Tibial nerve (tissue), 4 donors: ENCODE results near the gene RIN2. TPM values are rescaled to one million over a fixed set of nuclear protein-coding genes. Genes with fewer than 3 reads are reported as not detected.

ENCODE experiments used
- DNase-seq, 2 donors: peaks; one replicate each; pipeline ENCODE4 v3.0.0-alpha.2; 2019; ENCODE audit warnings: low spot score in 2 of 2
- H3K27ac ChIP-seq, 4 donors: fragments of 200-600 bp; sonication (generic) in 3 of 4; one replicate each; pipeline ENCODE4 v1.5.1; 2017 to 2019; ENCODE audit warnings: mild to moderate bottlenecking in 1 of 4
- H3K27me3 ChIP-seq, 2 donors: fragments of 200-600 bp; sonication (generic) in 1 of 2; one replicate each; pipeline versions ENCODE4 v1.5.1 to v1.6.0; 2017 to 2019
- H3K36me3 ChIP-seq, 3 donors: fragments of 200-600 bp; sonication (generic); one replicate each; pipeline ENCODE4 v1.5.1; 2018 to 2019
- H3K4me1 ChIP-seq, 4 donors: fragments of 200-600 bp; sonication (generic) in 3 of 4; one replicate each; pipeline ENCODE4 v1.5.1; 2017 to 2019
- H3K4me3 ChIP-seq, 4 donors: fragments of 200-600 bp; sonication (generic) in 3 of 4; one replicate each; pipeline ENCODE4 v1.5.1; 2017 to 2019; ENCODE audit warnings: mild to moderate bottlenecking in 1 of 4, moderate library complexity in 1 of 4
- H3K9me3 ChIP-seq, 4 donors: fragments of 200-600 bp; sonication (generic) in 3 of 4; one replicate each; pipeline ENCODE4 v1.5.1; 2017 to 2019
- CTCF ChIP-seq, 5 experiments: fragments of 200-600 bp in 3 of 5; fragments of 450-650 bp in 2 of 5; sonication (generic) in 3 of 5; IDR thresholded peaks; one replicate each; pipeline ENCODE4 v1.5.1; 2016 to 2019; ENCODE audit warnings: antibody characterized with exemption in 5 of 5, mild to moderate bottlenecking in 3 of 5, moderate library complexity in 2 of 5
- EP300 ChIP-seq, 2 donors: sonication (generic); formaldehyde crosslinking; IDR thresholded peaks; one replicate each; pipeline ENCODE4 v1.6.1; 2017; ENCODE audit warnings: antibody characterized with exemption in 2 of 2, mild to moderate bottlenecking in 1 of 2
- POLR2A ChIP-seq, 2 donors: fragments of 450-650 bp; IDR thresholded peaks; one replicate each; pipeline ENCODE4 v1.6.1; 2017; ENCODE audit warnings: antibody characterized with exemption in 2 of 2, mild to moderate bottlenecking in 2 of 2, moderate library complexity in 2 of 2
- WGBS, 2 donors: methylation state at CpG; one replicate each; pipeline ENCODE4 v1.1.5; 2018; 5-methylcytosine and 5-hydroxymethylcytosine counted together
- total RNA-seq, 4 donors: library from RNA; depleted of rRNA; stranded (reverse); fragments of >200 nt; gene quantifications; one replicate each; pipeline ENCODE4 v1.1.0, GENCODE V29; 2016

RIN2 gene
- total RNA-seq, 4 donors from 2014 or later: 65.1 to 91.5 (median 69.9) TPM

GRCh38 chr20:19737025-19737424, 21.0 kb upstream of the RIN2 start:
- 61 to 66% methylated on average over 4 of the region's 4 CpGs for WGBS, 2 donors

GRCh38 chr20:19738951-19739350, 19.1 kb upstream of the RIN2 start:
- no peak for TF ChIP-seq POLR2A (IDR thresholded peaks at IDR 0.05)
- no peak for TF ChIP-seq EP300 (IDR thresholded peaks at IDR 0.05)
- TF ChIP-seq CTCF (IDR thresholded peaks at IDR 0.05): no peak
- Histone ChIP-seq H3K27ac (no peak overlapping the region), H3K4me1 (peaks cover 0 to 19% (median 3%) of the 10 kb centered on the region in 4 donors), H3K9me3 (no peaks in the 10 kb centered on the region), H3K36me3 (no peaks in the 10 kb centered on the region), H3K4me3 (no peak overlapping the region), H3K27me3 (no peaks in the 10 kb centered on the region)
- WGBS, 2 donors: 89 to 93% methylated on average over 5 of the region's 5 CpGs
- DNase-seq: no peak

More at GRCh38 chr20:19737025-19737424, 21.0 kb upstream of the RIN2 start:
- H3K4me3 ChIP-seq: no peak overlapping the region
- TF ChIP-seq EP300 (IDR thresholded peaks at IDR 0.05) (peak in 1 of 2 donors; percentile 43), CTCF (IDR thresholded peaks at IDR 0.05) (no peak)
- peak in 1 of 2 donors; percentile 26 for DNase-seq
- peaks cover 0 to 19% (median 3%) of the 10 kb centered on the region in 4 donors for H3K4me1 ChIP-seq
- no peaks in the 10 kb centered on the region for H3K9me3 ChIP-seq
- H3K27me3 ChIP-seq: no peaks in the 10 kb centered on the region
- no peaks in the 10 kb centered on the region for H3K36me3 ChIP-seq
- H3K27ac ChIP-seq: no peak overlapping the region

- no peaks in the 10 kb centered on the region for H3K36me3 ChIP-seq
- no peak overlapping the region for H3K27ac ChIP-seq
- H3K9me3 ChIP-seq: no peaks in the 10 kb centered on the region
- TF ChIP-seq EP300 (IDR thresholded peaks at IDR 0.05) (no peak), POLR2A (IDR thresholded peaks at IDR 0.05) (no peak), CTCF (IDR thresholded peaks at IDR 0.05) (no peak)
- no peaks in the 10 kb centered on the region for H3K27me3 ChIP-seq
- peaks cover 0 to 19% (median 3%) of the 10 kb centered on the region in 4 donors for H3K4me1 ChIP-seq
- WGBS, 2 donors: 92 to 95% methylated on average over 10 of the region's 10 CpGs
- no peak for DNase-seq
- no peak overlapping the region for H3K4me3 ChIP-seq
These were observed 18.7 kb upstream of the RIN2 start for GRCh38 chr20:19739351-19739750.

GRCh38 chr20:19740512-19740911, 17.5 kb upstream of the RIN2 start:
- no peak for DNase-seq
- peaks cover 0 to 2% (median 0%) of the 10 kb centered on the region in 4 donors for H3K9me3 ChIP-seq
- H3K27ac ChIP-seq: no peak overlapping the region
- WGBS, 2 donors: 52 to 69% methylated on average over 3 of the region's 3 CpGs
- H3K36me3 ChIP-seq: no peaks in the 10 kb centered on the region
- no peak overlapping the region for H3K4me3 ChIP-seq
- peaks cover 0 to 9% (median 3%) of the 10 kb centered on the region in 4 donors for H3K4me1 ChIP-seq
- TF ChIP-seq EP300 (IDR thresholded peaks at IDR 0.05): no peak
- no peaks in the 10 kb centered on the region for H3K27me3 ChIP-seq

GRCh38 chr20:19741924-19742323, 16.1 kb upstream of the RIN2 start:
- no peak for DNase-seq
- peaks cover 0 to 4% (median 0%) of the 10 kb centered on the region in 4 donors for H3K9me3 ChIP-seq
- H3K27me3 ChIP-seq: no peaks in the 10 kb centered on the region
- WGBS, 2 donors: 63 to 71% methylated on average over 2 of the region's 2 CpGs
- H3K36me3 ChIP-seq: no peaks in the 10 kb centered on the region
- H3K27ac ChIP-seq: no peak overlapping the region
- H3K4me1 ChIP-seq: peaks cover 0 to 5% (median 2%) of the 10 kb centered on the region in 4 donors
- no peak for TF ChIP-seq POLR2A (IDR thresholded peaks at IDR 0.05)
- no peak for TF ChIP-seq EP300 (IDR thresholded peaks at IDR 0.05)
- no peak for TF ChIP-seq CTCF (IDR thresholded peaks at IDR 0.05)
- no peak overlapping the region for H3K4me3 ChIP-seq
